ENCODE data around the gene TSKU.

DNA sequence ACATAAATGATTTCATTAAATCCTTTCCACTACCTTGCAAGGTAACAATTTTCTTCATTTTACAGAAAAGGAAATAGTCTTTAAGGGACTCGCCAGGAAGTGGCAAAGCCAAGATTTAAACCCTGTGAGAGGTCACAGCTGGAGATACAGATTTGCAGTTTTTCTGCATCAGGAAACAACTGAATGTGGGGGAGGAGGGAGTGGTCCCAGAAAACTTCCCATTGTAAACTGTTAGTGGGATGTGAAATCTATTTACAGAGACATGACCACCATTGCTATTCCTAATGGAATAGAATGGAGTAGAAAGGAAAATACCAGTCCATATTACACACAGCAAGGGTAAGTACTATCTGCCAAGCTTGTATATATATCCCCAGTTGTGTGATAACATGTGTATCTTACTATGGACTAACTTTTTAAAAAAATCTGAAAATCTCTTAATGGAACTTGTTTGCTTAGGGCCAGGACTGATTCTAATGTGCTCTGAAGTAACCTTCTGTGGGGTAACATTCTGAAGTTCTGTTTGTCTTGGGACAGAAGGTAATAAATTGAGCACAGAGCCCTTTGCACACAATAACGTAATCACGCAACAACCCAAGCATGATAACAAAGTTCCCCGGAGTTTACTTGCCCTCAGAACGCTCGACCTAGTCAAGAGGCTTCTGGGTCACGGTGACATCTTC lies 10.9 kb upstream of the TSKU start:
- TF ChIP-seq EZH2 (IDR thresholded peaks at IDR 0.05; ENCODE audit: borderline replicate concordance) = no peak
- no peak for TF ChIP-seq CTCF (IDR thresholded peaks at IDR 0.05; ENCODE audit: poor library complexity)

Data from hepatocyte (in vitro differentiated cells).